ENCODE results near the gene RFXANK.

The RFXANK gene

GRCh38 chr19:19224150-19224851 lies 32.2 kb downstream of the RFXANK start:
- H3K4me3 ChIP-seq (ENCODE audit: low read depth, low read length): no peak overlapping the region

GRCh38 chr19:19224852-19225494 lies 32.9 kb downstream of the RFXANK start:
- no peak for DNase-seq (ENCODE audit: low read depth)
- peak overlapping the region; percentile 31 for H3K4me3 ChIP-seq (ENCODE audit: low read depth, low read length)

More at GRCh38 chr19:19224150-19224851, 32.2 kb downstream of the RFXANK start:
- no peak for DNase-seq (ENCODE audit: low read depth)

GRCh38 chr19:19226204-19226603 lies 34.1 kb downstream of the RFXANK start:
- no peak for DNase-seq (ENCODE audit: low read depth)
- no peak overlapping the region for H3K4me3 ChIP-seq (ENCODE audit: low read depth, low read length)

- no peak for DNase-seq (ENCODE audit: low read depth)
- no peak overlapping the region for H3K4me3 ChIP-seq (ENCODE audit: low read depth, low read length)
Observed at GRCh38 chr19:19226663-19227062, 34.6 kb downstream of the RFXANK start.

GRCh38 chr19:19227217-19227616 lies 35.2 kb downstream of the RFXANK start:
- H3K4me3 ChIP-seq (ENCODE audit: low read depth, low read length): no peak overlapping the region

GRCh38 chr19:19229701-19230100 lies 37.6 kb downstream of the RFXANK start:
- no peak for DNase-seq (ENCODE audit: low read depth)
- no peak overlapping the region for H3K4me3 ChIP-seq (ENCODE audit: low read depth, low read length)

More at GRCh38 chr19:19227217-19227616, 35.2 kb downstream of the RFXANK start:
- no peak for DNase-seq (ENCODE audit: low read depth)

GRCh38 chr19:19230999-19231398 lies 38.9 kb downstream of the RFXANK start:
- no peak for DNase-seq (ENCODE audit: low read depth)
- no peak overlapping the region for H3K4me3 ChIP-seq (ENCODE audit: low read depth, low read length)

- no peak overlapping the region for H3K4me3 ChIP-seq (ENCODE audit: low read depth, low read length)
- peak; percentile 13 for DNase-seq (ENCODE audit: low read depth)
Observed at GRCh38 chr19:19232261-19232721, 40.2 kb downstream of the RFXANK start.

GRCh38 chr19:19234220-19234816 lies 42.3 kb downstream of the RFXANK start:
- no peak overlapping the region for H3K4me3 ChIP-seq (ENCODE audit: low read depth, low read length)
- no peak for DNase-seq (ENCODE audit: low read depth)

- no peak overlapping the region for H3K4me3 ChIP-seq (ENCODE audit: low read depth, low read length)
- DNase-seq (ENCODE audit: low read depth): no peak
Observed at GRCh38 chr19:19236173-19236572, 44.1 kb downstream of the RFXANK start.

- DNase-seq (ENCODE audit: low read depth): no peak
- no peak overlapping the region for H3K4me3 ChIP-seq (ENCODE audit: low read depth, low read length)
Observed at GRCh38 chr19:19238126-19238894, 46.3 kb downstream of the RFXANK start.

GRCh38 chr19:19239675-19240074 lies 47.6 kb downstream of the RFXANK start:
- H3K4me3 ChIP-seq (ENCODE audit: low read depth, low read length): no peak overlapping the region
- no peak for DNase-seq (ENCODE audit: low read depth)

GRCh38 chr19:19240476-19240875 lies 48.4 kb downstream of the RFXANK start:
- no peak for DNase-seq (ENCODE audit: low read depth)
- no peak overlapping the region for H3K4me3 ChIP-seq (ENCODE audit: low read depth, low read length)

GRCh38 chr19:19250196-19250801 lies 58.2 kb downstream of the RFXANK start:
- no peak for DNase-seq (ENCODE audit: low read depth)
- no peak overlapping the region for H3K4me3 ChIP-seq (ENCODE audit: low read depth, low read length)

Data from skeletal muscle cell (primary cell).